ENCODE results near the gene ZNF548. TPM values are rescaled to one million over a fixed set of nuclear protein-coding genes. Genes with fewer than 3 reads are reported as not detected.

The ZNF548 gene
- total RNA-seq, 2 experiments from 2014 or later = 18.9 to 42.4 TPM

DNA sequence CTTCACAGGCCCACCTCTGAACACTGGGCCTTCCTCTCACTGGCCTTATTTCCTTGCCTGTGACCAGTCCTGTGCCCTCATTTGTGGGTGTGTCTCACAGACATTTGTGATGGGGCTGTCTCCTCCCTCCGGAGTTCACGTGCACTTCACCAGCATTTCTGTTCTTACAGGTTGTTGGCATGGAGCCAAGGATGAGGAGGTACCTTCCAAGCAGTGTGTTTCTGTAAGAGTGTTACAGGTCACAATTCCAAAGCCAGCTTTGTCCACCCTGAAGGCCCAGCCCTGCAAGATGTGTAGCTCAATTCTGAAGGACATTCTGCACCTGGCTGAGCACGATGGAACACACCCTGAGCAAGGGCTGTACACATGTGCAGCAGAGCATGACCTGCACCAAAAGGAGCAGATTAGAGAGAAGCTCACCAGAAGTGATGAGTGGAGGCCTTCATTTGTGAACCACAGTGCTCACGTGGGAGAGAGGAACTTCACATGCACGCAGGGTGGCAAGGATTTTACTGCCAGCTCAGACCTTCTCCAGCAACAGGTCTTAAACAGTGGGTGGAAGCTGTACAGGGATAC, 53.6 kb downstream of the ZNF548 start:
- intact Hi-C loops (cut with micrococcal nuclease; ENCODE audit: unreplicated experiment) = no loop called here
- TF ChIP-seq, protein P1, sequence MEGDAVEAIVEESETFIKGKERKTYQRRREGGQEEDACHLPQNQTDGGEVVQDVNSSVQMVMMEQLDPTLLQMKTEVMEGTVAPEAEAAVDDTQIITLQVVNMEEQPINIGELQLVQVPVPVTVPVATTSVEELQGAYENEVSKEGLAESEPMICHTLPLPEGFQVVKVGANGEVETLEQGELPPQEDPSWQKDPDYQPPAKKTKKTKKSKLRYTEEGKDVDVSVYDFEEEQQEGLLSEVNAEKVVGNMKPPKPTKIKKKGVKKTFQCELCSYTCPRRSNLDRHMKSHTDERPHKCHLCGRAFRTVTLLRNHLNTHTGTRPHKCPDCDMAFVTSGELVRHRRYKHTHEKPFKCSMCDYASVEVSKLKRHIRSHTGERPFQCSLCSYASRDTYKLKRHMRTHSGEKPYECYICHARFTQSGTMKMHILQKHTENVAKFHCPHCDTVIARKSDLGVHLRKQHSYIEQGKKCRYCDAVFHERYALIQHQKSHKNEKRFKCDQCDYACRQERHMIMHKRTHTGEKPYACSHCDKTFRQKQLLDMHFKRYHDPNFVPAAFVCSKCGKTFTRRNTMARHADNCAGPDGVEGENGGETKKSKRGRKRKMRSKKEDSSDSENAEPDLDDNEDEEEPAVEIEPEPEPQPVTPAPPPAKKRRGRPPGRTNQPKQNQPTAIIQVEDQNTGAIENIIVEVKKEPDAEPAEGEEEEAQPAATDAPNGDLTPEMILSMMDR (conservative IDR thresholded peaks at IDR 0.05; ENCODE audit: low read length) = no peak
- TF ChIP-seq EZH2phosphoT487 (IDR thresholded peaks at IDR 0.05; ENCODE audit: borderline replicate concordance, low read depth, low read length) = no peak
- BruUV-seq (replicated peaks) = no TSS peak
- Histone ChIP-seq H3K9me3 (ENCODE audit: low read length) (no peaks in the 10 kb centered on the region; the same call in 1 of the 2 replicates), H4K20me1 (ENCODE audit: insufficient read depth, low read length) (no peaks in the 10 kb centered on the region), H3K4me2 (ENCODE audit: low read length) (no peak overlapping the region), H2AFZ (ENCODE audit: low read length) (no peak overlapping the region), H3K9me2 (ENCODE audit: insufficient read depth, low read length) (no peaks in the 10 kb centered on the region), H3K79me2 (ENCODE audit: insufficient read depth, low read depth, low read length) (peaks cover 7% of the 10 kb centered on the region; the same call in 1 of the 2 replicates), H3K4me1 (ENCODE audit: insufficient read depth, low read length, poor library complexity, severe bottlenecking) (peaks cover 7% of the 10 kb centered on the region), H3K4me3 (ENCODE audit: low read depth, low read length, poor library complexity, severe bottlenecking) (no peak overlapping the region), H3K27ac (ENCODE audit: low read depth, low read length, poor library complexity, severe bottlenecking) (no peak overlapping the region), H3K36me3 (ENCODE audit: insufficient read depth, low read length) (peaks cover 63% of the 10 kb centered on the region)
- ChIA-PET POLR2A (no interaction called here), CTCF (ENCODE audit: unreplicated experiment) (interaction anchor here (0.6 kb wide), 1 partner anchor 57 kb away, joined by 3 read pairs; the partner anchor contains the start of gene ZNF773)
- peak; percentile 16 for DNase-seq (ENCODE audit: low spot score)

DNA sequence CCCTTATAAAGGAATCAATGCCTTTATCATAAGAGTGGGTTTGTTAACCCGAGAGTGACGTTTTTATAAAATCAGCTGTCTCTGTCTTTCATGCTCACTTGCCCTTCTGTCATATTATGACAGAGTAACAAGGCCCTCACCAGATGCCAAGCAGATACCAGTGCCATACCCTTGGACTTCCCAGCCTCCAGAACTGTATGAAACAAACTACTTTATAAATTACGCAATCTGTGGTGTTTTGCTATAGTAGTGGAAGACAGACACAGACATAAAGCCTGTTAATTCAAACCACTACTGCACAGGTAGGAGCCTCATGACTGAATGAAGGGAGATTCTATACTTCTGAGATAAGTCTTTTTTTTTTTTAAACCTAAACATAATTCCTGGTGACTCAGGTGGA, 62.7 kb downstream of the ZNF548 start:
- intact Hi-C loops (cut with micrococcal nuclease; ENCODE audit: unreplicated experiment) = no loop called here
- Histone ChIP-seq H3K9me3 (ENCODE audit: low read length) (no peaks in the 10 kb centered on the region), H3K9me2 (ENCODE audit: insufficient read depth, low read length) (no peaks in the 10 kb centered on the region), H3K36me3 (ENCODE audit: insufficient read depth, low read length) (no peaks in the 10 kb centered on the region), H3K27ac (ENCODE audit: low read depth, low read length, poor library complexity, severe bottlenecking) (no peak overlapping the region), H3K79me2 (ENCODE audit: insufficient read depth, low read depth, low read length) (no peaks in the 10 kb centered on the region), H4K20me1 (ENCODE audit: insufficient read depth, low read length) (no peaks in the 10 kb centered on the region), H2AFZ (ENCODE audit: low read length) (no peak overlapping the region), H3K4me3 (ENCODE audit: low read depth, low read length, poor library complexity, severe bottlenecking) (no peak overlapping the region), H3K4me1 (ENCODE audit: insufficient read depth, low read length, poor library complexity, severe bottlenecking) (no peaks in the 10 kb centered on the region), H3K4me2 (ENCODE audit: low read length) (no peak overlapping the region)
- DNase-seq (ENCODE audit: low spot score) = no peak
- ChIA-PET POLR2A (no interaction called here), CTCF (ENCODE audit: unreplicated experiment) (no interaction called here)
- BruUV-seq (replicated peaks) = no TSS peak
- TF ChIP-seq EZH2phosphoT487 (IDR thresholded peaks at IDR 0.05; ENCODE audit: borderline replicate concordance, low read depth, low read length) = no peak
- TF ChIP-seq, protein P1 (conservative IDR thresholded peaks at IDR 0.05; ENCODE audit: low read length) = no peak

Other genes with a start within 250 kb of the ZNF548 start
- not detected in 2 replicates for gene ZIM3, start 244.7 kb upstream of the ZNF548 start, total RNA-seq (2014; rRNA removed; shearing (Covaris generic))
- gene ZIM3, start 244.7 kb upstream of the ZNF548 start, total RNA-seq (2022) = not detected in 2 replicates
- gene DUXA, start 222.4 kb upstream of the ZNF548 start, total RNA-seq (2014; rRNA removed; shearing (Covaris generic)) = not detected in 2 replicates
- not detected in 2 replicates for gene DUXA, start 222.4 kb upstream of the ZNF548 start, total RNA-seq (2022)
- 7.3 and 10.0 TPM in 2 replicates for gene ZNF264, start 198.4 kb upstream of the ZNF548 start, total RNA-seq (2014; rRNA removed; shearing (Covaris generic))
- gene ZNF264, start 198.4 kb upstream of the ZNF548 start, total RNA-seq (2022) = 12.2 and 12.6 TPM in 2 replicates
- gene AURKC, start 158.8 kb upstream of the ZNF548 start, total RNA-seq (2014; rRNA removed; shearing (Covaris generic)) = not detected in 2 replicates
- gene AURKC, start 158.8 kb upstream of the ZNF548 start, total RNA-seq (2022) = 1.1 TPM in 1 of 2 replicates, not detected in the other
- 12.2 and 14.9 TPM in 2 replicates for gene ZNF805, start 149.2 kb upstream of the ZNF548 start, total RNA-seq (2014; rRNA removed; shearing (Covaris generic))
- gene ZNF805, start 149.2 kb upstream of the ZNF548 start, total RNA-seq (2022) = 8.1 and 10.9 TPM in 2 replicates
- 93.4 and 94.7 TPM in 2 replicates for gene ZNF460, start 109.4 kb upstream of the ZNF548 start, total RNA-seq (2014; rRNA removed; shearing (Covaris generic))
- gene ZNF460, start 109.4 kb upstream of the ZNF548 start, total RNA-seq (2022) = 62.5 and 67.5 TPM in 2 replicates
- 11.5 and 14.6 TPM in 2 replicates for gene ZNF543, start 69.4 kb upstream of the ZNF548 start, total RNA-seq (2014; rRNA removed; shearing (Covaris generic))
- gene ZNF543, start 69.4 kb upstream of the ZNF548 start, total RNA-seq (2022) = 9.4 and 10.9 TPM in 2 replicates
- 5.0 and 6.8 TPM in 2 replicates for gene ZNF304, start 38.6 kb upstream of the ZNF548 start, total RNA-seq (2014; rRNA removed; shearing (Covaris generic))
- 5.8 and 6.8 TPM in 2 replicates for gene ZNF304, start 38.6 kb upstream of the ZNF548 start, total RNA-seq (2022)
- gene TRAPPC2B, start 26.3 kb upstream of the ZNF548 start, total RNA-seq (2014; rRNA removed; shearing (Covaris generic)) = 12.7 and 19.3 TPM in 2 replicates
- gene TRAPPC2B, start 26.3 kb upstream of the ZNF548 start, total RNA-seq (2022) = 8.7 and 9.8 TPM in 2 replicates
- 2.8 and 3.9 TPM in 2 replicates for gene ZNF547, start 26.3 kb upstream of the ZNF548 start, total RNA-seq (2014; rRNA removed; shearing (Covaris generic))
- gene ZNF547, start 26.3 kb upstream of the ZNF548 start, total RNA-seq (2022) = 4.5 and 4.8 TPM in 2 replicates
- gene ZNF17, start 21.3 kb downstream of the ZNF548 start, total RNA-seq (2014; rRNA removed; shearing (Covaris generic)) = 18.9 and 31.4 TPM in 2 replicates
- gene ZNF17, start 21.3 kb downstream of the ZNF548 start, total RNA-seq (2022) = 14.9 and 15.9 TPM in 2 replicates
- 27.1 and 30.1 TPM in 2 replicates for gene ZNF749, start 45.5 kb downstream of the ZNF548 start, total RNA-seq (2014; rRNA removed; shearing (Covaris generic))
- 14.2 and 18.0 TPM in 2 replicates for gene ZNF749, start 45.5 kb downstream of the ZNF548 start, total RNA-seq (2022)
- gene VN1R1, start 67.3 kb downstream of the ZNF548 start, total RNA-seq (2014; rRNA removed; shearing (Covaris generic)) = not detected in 2 replicates
- gene VN1R1, start 67.3 kb downstream of the ZNF548 start, total RNA-seq (2022) = not detected in 2 replicates
- gene ZNF772, start 87.7 kb downstream of the ZNF548 start, total RNA-seq (2014; rRNA removed; shearing (Covaris generic)) = 0.85 and 0.88 TPM in 2 replicates
- 1.1 and 1.5 TPM in 2 replicates for gene ZNF772, start 87.7 kb downstream of the ZNF548 start, total RNA-seq (2022)
- 5.0 and 7.2 TPM in 2 replicates for gene ZNF419, start 97.9 kb downstream of the ZNF548 start, total RNA-seq (2014; rRNA removed; shearing (Covaris generic))
- 6.7 and 10.5 TPM in 2 replicates for gene ZNF419, start 97.9 kb downstream of the ZNF548 start, total RNA-seq (2022)
- 9.6 and 12.0 TPM in 2 replicates for gene ZNF773, start 110.1 kb downstream of the ZNF548 start, total RNA-seq (2014; rRNA removed; shearing (Covaris generic))
- 6.1 and 8.7 TPM in 2 replicates for gene ZNF773, start 110.1 kb downstream of the ZNF548 start, total RNA-seq (2022)
- 6.1 and 7.5 TPM in 2 replicates for gene ZNF549, start 137.5 kb downstream of the ZNF548 start, total RNA-seq (2014; rRNA removed; shearing (Covaris generic))
- gene ZNF549, start 137.5 kb downstream of the ZNF548 start, total RNA-seq (2022) = 6.6 and 8.8 TPM in 2 replicates
- 6.3 and 6.9 TPM in 2 replicates for gene ZNF550, start 170.0 kb downstream of the ZNF548 start, total RNA-seq (2014; rRNA removed; shearing (Covaris generic))
- 6.8 and 8.7 TPM in 2 replicates for gene ZNF550, start 170.0 kb downstream of the ZNF548 start, total RNA-seq (2022)
- 4.6 and 5.0 TPM in 2 replicates for gene ZNF416, start 189.1 kb downstream of the ZNF548 start, total RNA-seq (2014; rRNA removed; shearing (Covaris generic))
- 3.1 and 4.9 TPM in 2 replicates for gene ZNF416, start 189.1 kb downstream of the ZNF548 start, total RNA-seq (2022)
- 0.47 and 0.98 TPM in 2 replicates for gene ZIK1, start 194.3 kb downstream of the ZNF548 start, total RNA-seq (2014; rRNA removed; shearing (Covaris generic))
- gene ZIK1, start 194.3 kb downstream of the ZNF548 start, total RNA-seq (2022) = not detected in 2 replicates
- 6.2 and 13.4 TPM in 2 replicates for gene ZNF530, start 210.0 kb downstream of the ZNF548 start, total RNA-seq (2014; rRNA removed; shearing (Covaris generic))
- gene ZNF530, start 210.0 kb downstream of the ZNF548 start, total RNA-seq (2022) = 7.7 and 8.0 TPM in 2 replicates
- gene ZNF134, start 224.4 kb downstream of the ZNF548 start, total RNA-seq (2014; rRNA removed; shearing (Covaris generic)) = 11.1 and 19.9 TPM in 2 replicates
- 7.7 and 11.0 TPM in 2 replicates for gene ZNF134, start 224.4 kb downstream of the ZNF548 start, total RNA-seq (2022)
- gene ZNF211, start 243.3 kb downstream of the ZNF548 start, total RNA-seq (2014; rRNA removed; shearing (Covaris generic)) = 12.1 and 19.0 TPM in 2 replicates
- gene ZNF211, start 243.3 kb downstream of the ZNF548 start, total RNA-seq (2022) = 10.5 and 15.2 TPM in 2 replicates

Measured in OCI-LY7 (cell line).